Testis (tissue), 3 donors: ENCODE measurements around the gene MTOR. TPM values are rescaled to one million over a fixed set of nuclear protein-coding genes. Genes with fewer than 3 reads are reported as not detected.

Source experiments
- DNase-seq: peaks from one replicate; pipeline ENCODE4 v3.0.0-alpha.2; 2019
- H3K27ac ChIP-seq, 2 donors: fragments of 200-600 bp; sonication (generic); one replicate each; pipeline ENCODE4 v1.5.1; 2019
- H3K27me3 ChIP-seq: fragments of 200-600 bp; sonication (generic); one replicate; pipeline ENCODE4 v1.5.1; 2019
- H3K36me3 ChIP-seq: fragments of 200-600 bp; sonication (generic); one replicate; pipeline ENCODE4 v1.5.1; 2017; ENCODE audit warnings: low read depth; ENCODE audit errors: missing control alignments
- H3K4me1 ChIP-seq: fragments of 200-600 bp; sonication (generic); one replicate; pipeline ENCODE4 v1.5.1; 2019
- H3K4me3 ChIP-seq, 2 donors: fragments of 200-600 bp; sonication (generic); one replicate each; pipeline ENCODE4 v1.5.1; 2017 to 2019
- H3K9me3 ChIP-seq: fragments of 200-600 bp; sonication (generic); one replicate; pipeline ENCODE4 v1.5.1; 2017
- POLR2A ChIP-seq: fragments of 450-650 bp; IDR thresholded peaks from one replicate; pipeline ENCODE4 v1.6.1; 2017; ENCODE audit warnings: antibody characterized with exemption, mild to moderate bottlenecking, moderate library complexity
- WGBS, 2 donors: methylation state at CpG; one replicate each; pipeline ENCODE4 v1.1.5; 2018; 5-methylcytosine and 5-hydroxymethylcytosine counted together
- intact Hi-C: fragments of 100-400 bp; cut with DNase I; formaldehyde crosslinking; loops from one replicate; pipeline ENCODE4 v1.15.1; 2023; ENCODE audit warnings: low total_unique reads
- polyA plus RNA-seq: library from polyadenylated mRNA; stranded (reverse); fragments of 350-450 nt; fragmentation: Illumina TruSeq; extraction: RNeasy Lipid Tissue Mini Kit (QIAGEN cat#74804); gene quantifications from one replicate; pipeline ENCODE4 v1.2.3, GENCODE V29; 2014; ENCODE audit warnings: low read depth, low replicate concordance; ENCODE audit not compliant: insufficient read depth
- total RNA-seq, 2 donors: library from RNA; depleted of rRNA; stranded (reverse); fragments of >200 nt; gene quantifications; one replicate each; pipeline ENCODE4 v1.2.3, GENCODE V29; 2016
- TF ChIP-seq, protein P1 (sequence below), 3 experiments: fragments of 450-650 bp in 2 of 3; fragments of 200-600 bp in 1 of 3; sonication (generic) in 1 of 3; IDR thresholded peaks; one replicate each; pipeline ENCODE4 v1.5.1; 2016 to 2019; ENCODE audit warnings: antibody characterized with exemption in 3 of 3, mild to moderate bottlenecking in 2 of 3, moderate library complexity in 1 of 3

MTOR gene
- total and polyA plus RNA-seq, 3 donors from 2014 or later: 83.3 to 129 (median 108) TPM

DNA sequence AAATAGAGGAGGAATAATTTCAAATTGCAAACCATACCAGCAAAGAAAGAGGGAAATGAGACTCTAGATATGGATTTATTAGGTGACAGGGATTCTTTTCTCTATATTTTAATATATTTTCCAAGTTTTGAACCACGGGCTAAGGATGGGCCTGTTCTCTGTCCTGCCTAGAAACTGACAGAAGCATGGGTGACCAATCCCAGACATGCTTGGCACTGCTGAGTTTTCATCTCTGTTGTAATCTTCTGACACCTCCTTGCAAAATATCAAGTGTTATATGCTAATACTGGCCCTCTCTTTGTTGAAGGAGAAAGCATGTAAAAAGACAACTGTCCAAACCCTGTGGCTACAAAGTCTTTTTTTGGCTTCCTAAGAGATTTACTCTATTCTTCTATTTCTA lies 74.0 kb downstream of the MTOR start:
- no peaks in the 10 kb centered on the region for H3K27me3 ChIP-seq
- H3K4me1 ChIP-seq: peaks cover 5% of the 10 kb centered on the region
- H3K36me3 ChIP-seq: no peaks in the 10 kb centered on the region
- intact Hi-C loops: no loop called here
- H3K27ac ChIP-seq: peak overlapping the region in 1 of 2 donors; percentile 13
- no peak for TF ChIP-seq POLR2A
- TF ChIP-seq, protein P1, sequence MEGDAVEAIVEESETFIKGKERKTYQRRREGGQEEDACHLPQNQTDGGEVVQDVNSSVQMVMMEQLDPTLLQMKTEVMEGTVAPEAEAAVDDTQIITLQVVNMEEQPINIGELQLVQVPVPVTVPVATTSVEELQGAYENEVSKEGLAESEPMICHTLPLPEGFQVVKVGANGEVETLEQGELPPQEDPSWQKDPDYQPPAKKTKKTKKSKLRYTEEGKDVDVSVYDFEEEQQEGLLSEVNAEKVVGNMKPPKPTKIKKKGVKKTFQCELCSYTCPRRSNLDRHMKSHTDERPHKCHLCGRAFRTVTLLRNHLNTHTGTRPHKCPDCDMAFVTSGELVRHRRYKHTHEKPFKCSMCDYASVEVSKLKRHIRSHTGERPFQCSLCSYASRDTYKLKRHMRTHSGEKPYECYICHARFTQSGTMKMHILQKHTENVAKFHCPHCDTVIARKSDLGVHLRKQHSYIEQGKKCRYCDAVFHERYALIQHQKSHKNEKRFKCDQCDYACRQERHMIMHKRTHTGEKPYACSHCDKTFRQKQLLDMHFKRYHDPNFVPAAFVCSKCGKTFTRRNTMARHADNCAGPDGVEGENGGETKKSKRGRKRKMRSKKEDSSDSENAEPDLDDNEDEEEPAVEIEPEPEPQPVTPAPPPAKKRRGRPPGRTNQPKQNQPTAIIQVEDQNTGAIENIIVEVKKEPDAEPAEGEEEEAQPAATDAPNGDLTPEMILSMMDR (IDR thresholded peaks at IDR 0.05): no peak
- WGBS, 2 donors: 69 to 72% methylated on average over 1 of the region's 1 CpG
- no peak overlapping the region for H3K4me3 ChIP-seq
- no peak for DNase-seq
- no peaks in the 10 kb centered on the region for H3K9me3 ChIP-seq

DNA sequence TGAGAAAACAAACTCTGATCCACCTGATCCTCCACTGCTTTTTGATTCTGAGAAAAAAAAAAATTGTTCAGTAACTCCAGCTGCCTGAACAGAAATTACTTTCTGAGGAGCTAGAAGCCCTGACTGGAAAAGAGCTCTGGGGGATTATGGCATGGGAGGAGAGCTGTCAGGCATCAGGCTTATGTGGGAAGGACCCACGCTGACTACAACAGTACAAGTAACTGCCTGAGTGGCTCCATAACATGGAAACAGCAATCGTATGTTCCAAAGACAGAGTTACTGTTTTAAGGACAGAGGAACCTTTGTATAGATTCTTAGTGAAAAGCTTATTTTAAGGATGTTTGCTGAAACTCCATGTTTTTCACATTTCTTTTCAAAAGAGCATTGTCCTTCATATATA lies 74.4 kb downstream of the MTOR start:
- H3K4me1 ChIP-seq: peaks cover 5% of the 10 kb centered on the region
- no peaks in the 10 kb centered on the region for H3K9me3 ChIP-seq
- H3K36me3 ChIP-seq: no peaks in the 10 kb centered on the region
- TF ChIP-seq, protein P1 (IDR thresholded peaks at IDR 0.05): no peak
- TF ChIP-seq POLR2A: no peak
- no peak for DNase-seq
- intact Hi-C loops: no loop called here
- peak overlapping the region in 1 of 2 donors; percentile 13 for H3K27ac ChIP-seq
- no peaks in the 10 kb centered on the region for H3K27me3 ChIP-seq
- whole genome bisulfite sequencing, 2 donors: 42 to 51% methylated on average over 2 of the region's 2 CpGs
- H3K4me3 ChIP-seq: no peak overlapping the region

DNA sequence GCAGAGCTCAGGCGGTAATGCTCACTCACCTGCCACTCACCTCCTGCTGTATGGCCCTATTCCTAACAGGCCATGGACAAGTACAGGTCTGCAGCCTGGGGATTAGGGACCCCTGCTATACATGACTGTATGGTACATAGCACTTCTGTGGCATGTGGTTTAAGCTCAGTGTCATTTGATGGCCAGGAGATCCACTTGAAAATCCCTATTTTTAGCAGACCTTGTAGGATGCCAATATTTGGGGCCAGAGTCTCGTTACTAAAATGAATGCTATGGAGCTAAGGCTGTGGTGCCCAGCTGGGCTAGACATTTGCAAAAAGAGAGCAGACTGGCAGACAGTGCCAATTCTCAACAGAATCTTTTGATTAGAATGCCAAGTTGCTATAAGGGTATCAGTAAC lies 74.9 kb downstream of the MTOR start:
- DNase-seq: no peak
- H3K4me1 ChIP-seq: peaks cover 5% of the 10 kb centered on the region
- H3K9me3 ChIP-seq: no peaks in the 10 kb centered on the region
- H3K27ac ChIP-seq: no peak overlapping the region
- intact Hi-C loops: no loop called here
- 81 to 84% methylated on average over 2 of the region's 2 CpGs for WGBS, 2 donors
- H3K4me3 ChIP-seq: no peak overlapping the region
- TF ChIP-seq POLR2A: no peak
- TF ChIP-seq, protein P1 (IDR thresholded peaks at IDR 0.05): no peak
- no peaks in the 10 kb centered on the region for H3K27me3 ChIP-seq
- no peaks in the 10 kb centered on the region for H3K36me3 ChIP-seq

DNA sequence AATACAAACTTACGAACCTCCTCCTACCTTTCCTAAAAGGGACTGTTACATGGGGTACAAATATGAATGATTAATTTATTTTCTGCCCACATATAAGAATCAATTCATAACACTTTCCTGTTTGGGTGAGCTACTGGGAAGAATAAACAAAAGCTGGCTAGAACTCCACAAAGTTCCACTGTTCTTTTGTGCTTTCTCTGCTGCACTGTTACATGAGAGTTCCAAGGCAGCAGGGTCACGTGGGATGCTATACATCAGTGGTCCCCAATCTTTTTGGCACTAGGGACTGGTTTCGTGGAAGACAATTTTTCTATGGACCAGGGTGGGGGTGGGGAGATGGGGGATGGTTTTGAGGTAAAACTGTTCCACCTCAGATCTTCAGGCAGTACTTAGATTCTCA lies 75.4 kb downstream of the MTOR start:
- Histone ChIP-seq H3K4me1 (peaks cover 5% of the 10 kb centered on the region), H3K27ac (no peak overlapping the region), H3K4me3 (no peak overlapping the region), H3K9me3 (no peaks in the 10 kb centered on the region), H3K27me3 (no peaks in the 10 kb centered on the region), H3K36me3 (no peaks in the 10 kb centered on the region)
- TF ChIP-seq, protein P1 (IDR thresholded peaks at IDR 0.05): no peak
- TF ChIP-seq POLR2A: no peak
- intact Hi-C loops: no loop called here
- 81 to 85% methylated on average over 3 of the region's 3 CpGs for WGBS, 2 donors
- no peak for DNase-seq

DNA sequence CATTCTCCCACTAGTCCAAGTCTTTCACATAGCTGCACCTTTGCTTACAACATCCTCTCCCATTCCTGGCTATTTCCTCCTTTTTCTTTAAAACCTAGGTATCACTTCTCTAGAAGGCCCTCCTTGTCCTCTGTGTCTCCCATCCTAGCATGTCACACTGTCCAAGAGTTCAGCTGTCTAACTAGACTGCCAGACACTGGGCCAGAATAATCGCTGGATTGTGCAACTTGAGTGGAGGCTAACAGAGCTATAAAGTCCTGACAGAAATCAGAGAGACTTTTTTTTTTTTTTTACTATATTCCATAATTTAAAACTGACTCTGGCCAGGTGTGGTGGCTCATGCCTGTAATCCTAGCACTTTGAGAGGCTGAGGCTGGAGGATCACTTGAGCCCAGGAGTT lies 77.4 kb downstream of the MTOR start:
- Histone ChIP-seq H3K4me3 (no peak overlapping the region), H3K27ac (no peak overlapping the region), H3K4me1 (peaks cover 5% of the 10 kb centered on the region), H3K27me3 (no peaks in the 10 kb centered on the region), H3K9me3 (no peaks in the 10 kb centered on the region), H3K36me3 (no peaks in the 10 kb centered on the region)
- WGBS, 2 donors: 92 to 96% methylated on average over 1 of the region's 1 CpG
- DNase-seq: no peak
- intact Hi-C loops: no loop called here
- TF ChIP-seq POLR2A: no peak
- TF ChIP-seq, protein P1 (IDR thresholded peaks at IDR 0.05): no peak
